ENCODE results near the gene IRS1.

Gene IRS1

DNA sequence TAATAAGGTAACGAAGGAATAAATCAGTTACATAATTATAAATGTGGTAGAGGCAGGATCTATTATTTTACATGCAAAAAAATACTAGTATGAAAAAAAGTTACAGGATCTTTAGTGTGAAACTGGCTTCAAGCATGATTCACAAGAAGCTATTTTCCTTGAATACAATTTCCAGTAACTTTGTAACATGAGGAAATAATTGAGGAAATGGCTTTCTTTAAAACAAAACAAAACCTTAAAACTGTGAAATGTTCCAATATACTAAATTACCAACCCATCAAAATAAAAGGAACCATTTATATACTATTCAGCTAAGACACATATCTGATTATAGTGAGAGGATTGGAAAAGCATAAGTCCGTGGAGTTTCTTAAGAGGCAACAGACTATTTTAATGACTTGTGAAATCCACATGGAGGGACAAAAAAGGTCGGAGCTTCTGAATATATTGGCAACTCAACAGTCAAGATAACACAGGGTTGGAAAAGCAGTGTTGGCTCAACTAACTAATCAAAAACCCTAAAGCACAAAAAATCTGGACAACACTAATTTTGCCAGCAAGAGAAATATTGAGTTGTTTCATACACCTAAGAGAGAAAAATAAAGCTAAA, 10.6 kb downstream of the IRS1 start:
- DNase-seq, result no peak

DNA sequence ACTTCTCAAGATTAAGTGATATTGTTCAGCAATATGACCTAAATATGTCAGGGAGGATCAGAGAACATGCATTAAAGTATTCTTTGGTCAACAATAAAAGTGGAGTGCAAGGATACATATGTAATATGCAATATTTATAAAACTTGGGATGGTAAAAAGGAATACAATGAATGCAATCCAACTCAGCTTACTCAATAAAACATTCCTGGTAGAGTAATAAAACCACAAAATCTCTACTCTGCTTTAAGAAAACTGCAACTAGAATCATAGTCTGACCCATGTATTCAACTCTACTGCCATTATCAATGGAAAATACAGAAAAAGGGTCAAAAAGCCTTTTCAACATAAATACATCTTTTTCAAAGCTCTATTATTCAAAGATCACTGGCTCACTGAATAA, 11.6 kb downstream of the IRS1 start:
- DNase-seq, result no peak

DNA sequence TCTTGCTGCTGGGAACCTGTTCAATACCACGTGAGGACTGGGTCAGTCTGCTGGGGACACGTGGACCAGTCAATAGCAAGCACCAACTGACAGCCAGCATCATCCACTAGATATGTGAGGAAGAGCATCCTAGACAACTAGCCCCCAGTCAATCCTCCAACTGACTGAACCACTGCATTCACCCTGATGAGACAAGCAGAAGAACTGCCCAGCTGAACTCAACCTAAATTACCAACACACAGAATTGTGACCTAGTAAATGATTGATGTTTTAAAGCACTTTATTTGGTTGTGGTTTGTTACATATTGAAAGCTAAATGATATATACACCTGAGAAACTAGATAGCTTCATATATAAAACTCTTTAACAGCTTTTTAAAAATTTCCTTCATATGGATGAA, 15.7 kb downstream of the IRS1 start:
- DNase-seq, result no peak

DNA sequence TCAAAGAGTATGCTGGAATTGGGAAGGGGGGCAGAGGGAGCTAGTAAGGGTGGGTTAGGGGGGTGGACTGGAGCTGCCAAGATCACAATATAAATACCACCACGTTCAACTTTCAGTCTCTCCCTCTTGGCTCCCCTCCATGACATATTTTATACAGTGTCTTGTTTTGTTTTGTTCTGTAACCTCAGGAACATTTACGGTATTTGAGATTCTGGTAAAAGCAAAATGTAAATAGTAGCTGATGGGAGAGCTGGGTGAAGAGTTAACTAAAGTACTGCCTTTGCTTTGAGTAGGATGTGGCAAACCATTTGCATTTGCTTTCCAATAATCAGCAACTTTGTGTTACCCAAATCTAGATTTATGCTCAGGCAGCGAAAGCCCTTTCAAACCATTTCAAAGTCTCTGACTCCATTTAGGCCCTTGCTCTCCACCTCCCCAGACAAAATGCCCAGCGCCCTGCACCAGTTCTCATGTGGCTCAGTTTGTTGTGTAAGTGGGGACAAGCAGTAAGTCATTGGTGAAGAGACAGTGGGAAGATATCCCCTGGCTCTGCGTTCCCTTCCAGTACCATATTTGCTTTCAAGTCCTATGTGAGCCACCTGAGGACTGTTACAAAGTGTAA, 17.4 kb downstream of the IRS1 start:
- no peak for DNase-seq

DNA sequence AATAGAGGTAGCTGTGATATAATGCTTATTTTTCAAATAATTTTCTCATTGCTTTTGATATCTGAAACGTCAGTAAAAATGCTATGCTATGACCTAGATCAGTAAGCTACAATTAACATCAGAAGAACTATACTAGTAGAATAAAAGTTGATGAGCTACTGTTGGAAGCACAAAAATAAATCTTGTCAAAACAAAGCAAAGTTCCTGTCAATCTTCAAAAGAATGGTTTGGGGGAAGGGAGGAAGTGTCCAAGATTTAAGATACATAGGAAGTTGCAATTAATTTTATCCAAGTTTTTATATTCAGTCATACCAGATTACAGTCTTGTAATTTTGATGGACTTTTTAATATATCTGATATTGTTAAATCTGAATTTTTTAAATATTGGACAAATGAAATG, 19.2 kb downstream of the IRS1 start:
- DNase-seq, result no peak

DNA sequence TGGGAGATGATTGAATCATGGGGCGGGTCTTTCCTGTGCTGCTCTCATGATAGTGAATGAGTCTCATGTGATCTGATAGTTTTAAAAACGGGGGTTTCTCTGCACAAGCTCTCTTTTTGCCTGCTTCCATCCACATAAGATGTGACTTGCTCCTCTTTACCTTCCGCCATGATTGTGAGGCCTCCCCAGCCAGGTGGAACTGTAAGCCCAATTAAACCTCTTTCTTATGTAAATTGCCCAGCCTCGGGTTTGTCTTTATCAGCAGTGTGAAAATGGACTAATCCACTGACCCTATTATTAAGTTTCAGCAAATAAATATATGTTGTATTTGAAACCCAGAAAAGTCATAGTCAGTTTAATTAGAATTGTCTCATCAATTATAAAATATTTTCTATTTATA, 22.0 kb downstream of the IRS1 start:
- no peak for DNase-seq

DNA sequence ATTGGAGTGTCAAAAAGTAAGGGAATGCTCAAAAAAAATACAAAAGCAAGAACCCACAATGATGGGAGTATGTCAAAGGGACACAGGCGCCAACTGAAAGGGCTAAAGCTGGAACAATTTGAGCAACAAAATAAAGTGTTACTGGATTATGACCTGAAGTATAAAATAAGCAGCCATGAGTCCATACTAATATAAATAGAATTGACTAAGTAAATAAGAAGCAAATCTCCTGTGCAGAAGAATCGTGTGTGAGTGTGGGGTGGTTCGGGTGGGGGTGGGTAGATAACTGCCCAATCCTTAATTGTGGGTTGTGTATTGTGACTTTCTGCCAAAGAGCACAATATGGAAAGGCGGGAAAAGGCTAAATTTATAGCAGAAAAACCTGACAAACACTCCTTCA, 23.5 kb downstream of the IRS1 start:
- no peak for DNase-seq

DNA sequence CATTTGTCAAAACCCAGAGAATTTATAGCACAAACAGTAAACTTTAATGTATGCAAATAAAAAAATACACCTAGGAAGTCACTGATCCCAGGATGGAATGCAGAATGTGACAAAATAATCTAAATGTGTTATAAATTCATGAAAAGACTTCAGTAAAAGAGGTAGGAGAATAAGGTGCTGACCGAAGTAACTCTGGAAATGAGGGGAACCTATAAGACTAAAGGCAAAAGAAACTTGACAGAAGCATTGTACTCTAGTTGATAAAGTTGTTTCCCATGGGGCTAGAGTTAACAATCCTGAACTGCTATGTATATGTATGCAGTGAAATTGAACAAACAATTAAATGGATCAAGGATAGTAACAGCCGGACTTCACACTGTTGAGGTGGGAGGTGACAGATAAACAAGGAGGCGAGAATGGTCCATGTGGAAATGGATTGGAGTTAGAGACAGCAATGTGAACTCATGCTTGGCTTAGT, 24.5 kb downstream of the IRS1 start:
- no peak for DNase-seq

DNA sequence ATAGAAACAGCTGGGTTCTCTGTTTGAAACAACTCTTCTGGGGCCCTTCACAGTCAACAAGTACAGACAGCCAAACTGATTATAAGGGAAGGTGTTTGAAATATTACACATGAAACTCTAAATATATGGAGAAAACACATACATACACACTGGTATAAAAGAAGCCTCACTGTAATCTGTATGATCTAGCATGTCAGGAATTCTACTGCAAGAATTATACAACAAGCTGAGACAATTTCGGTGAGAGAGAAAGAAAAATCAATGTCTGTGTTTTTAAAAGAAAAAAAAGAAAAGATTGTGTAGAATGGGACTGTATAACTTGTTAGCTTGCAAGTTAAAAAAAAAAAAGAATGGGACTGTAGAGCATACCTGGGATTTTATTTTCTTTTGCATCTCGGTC, 26.3 kb downstream of the IRS1 start:
- no peak for DNase-seq

DNA sequence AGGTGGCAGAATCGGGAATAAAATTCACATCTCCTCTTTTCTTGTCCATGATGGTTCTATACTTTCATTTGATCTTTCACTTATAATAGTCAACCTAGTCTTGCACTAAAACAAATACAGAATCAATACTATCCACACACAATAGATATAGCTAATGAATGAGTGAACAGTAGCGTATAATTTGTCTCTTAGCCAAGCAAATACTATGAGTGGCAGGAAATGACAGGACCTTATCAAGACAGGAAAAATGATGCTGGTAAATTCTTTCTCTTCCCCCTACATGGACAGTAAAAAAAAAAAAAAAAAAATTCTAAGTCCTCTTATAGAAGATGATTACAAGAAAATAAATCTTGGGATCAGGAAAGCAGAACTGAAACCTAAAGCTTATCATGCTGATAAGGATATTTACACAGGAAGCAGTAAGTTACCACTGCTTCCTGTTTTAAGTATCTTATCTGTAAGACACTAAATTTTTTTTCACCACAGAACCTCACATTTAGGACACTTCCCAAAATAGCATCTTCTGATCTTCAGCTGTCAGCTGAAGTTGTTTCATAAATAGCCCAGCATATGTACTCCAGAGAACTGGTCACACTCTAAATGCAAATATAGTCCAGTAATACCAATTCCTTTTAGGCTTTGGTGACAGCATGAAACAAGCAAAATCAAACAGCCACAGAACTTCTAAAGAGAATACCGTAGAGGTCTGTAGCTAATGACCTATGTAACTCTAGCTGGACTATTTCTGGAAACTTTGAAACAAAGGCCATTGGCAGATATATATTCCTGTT, 27.0 kb downstream of the IRS1 start:
- peak in 1 of 2 donors; percentile 63 for DNase-seq

DNA sequence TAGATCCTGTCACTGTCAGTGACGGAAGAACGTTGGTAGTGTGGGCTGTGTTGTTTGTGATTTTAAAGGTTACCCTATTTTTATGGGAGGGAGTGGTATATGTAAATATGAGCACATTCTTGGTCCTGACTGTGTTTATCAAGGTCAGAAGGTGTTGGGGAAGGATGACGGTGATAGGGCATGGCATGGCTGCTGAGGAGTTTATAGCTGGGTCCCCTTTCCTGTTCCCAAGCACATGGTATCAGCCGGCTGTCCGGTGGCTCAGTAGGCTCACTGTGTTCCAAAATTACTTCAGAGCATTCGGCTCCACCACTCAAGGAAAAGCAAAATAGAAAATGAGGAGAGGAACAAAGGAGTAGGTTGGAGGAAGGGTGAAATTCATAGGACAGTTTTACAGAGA, 28.6 kb downstream of the IRS1 start:
- no peak for DNase-seq

DNA sequence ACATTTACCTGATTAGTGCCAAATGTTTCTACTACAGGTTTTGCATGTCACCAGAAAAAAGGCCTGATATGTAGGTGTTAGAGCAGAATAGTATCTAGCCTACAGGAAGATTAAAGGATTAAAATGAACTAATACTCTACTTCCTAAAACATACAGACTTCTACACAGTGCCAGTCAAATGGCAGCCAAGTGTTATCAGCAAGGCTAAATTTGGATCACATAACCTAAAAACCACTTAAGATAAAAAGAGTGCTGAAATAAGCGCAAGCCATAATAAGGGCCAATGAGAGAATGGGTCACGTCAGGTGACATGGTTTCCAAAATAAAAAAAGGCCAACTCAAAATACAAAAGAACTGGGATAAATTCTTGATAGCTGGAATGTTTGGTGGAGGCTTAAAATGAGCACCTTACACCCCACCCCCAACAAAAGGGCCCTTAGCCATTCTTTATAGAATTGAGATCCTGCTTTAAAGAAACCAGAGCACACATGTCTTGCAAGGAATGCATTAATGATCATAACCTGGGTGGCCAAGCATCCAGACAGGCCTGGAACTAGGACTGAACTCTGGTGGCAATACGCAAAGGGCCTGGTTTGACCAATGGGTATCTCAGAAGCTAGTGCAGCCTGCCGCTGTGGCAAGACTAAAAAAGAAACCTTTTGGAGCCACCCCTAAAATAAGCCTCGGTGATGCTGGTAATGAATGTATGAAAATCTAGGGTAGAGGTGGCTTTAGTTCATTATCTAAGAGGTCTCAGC, 32.4 kb downstream of the IRS1 start:
- no peak for DNase-seq

DNA sequence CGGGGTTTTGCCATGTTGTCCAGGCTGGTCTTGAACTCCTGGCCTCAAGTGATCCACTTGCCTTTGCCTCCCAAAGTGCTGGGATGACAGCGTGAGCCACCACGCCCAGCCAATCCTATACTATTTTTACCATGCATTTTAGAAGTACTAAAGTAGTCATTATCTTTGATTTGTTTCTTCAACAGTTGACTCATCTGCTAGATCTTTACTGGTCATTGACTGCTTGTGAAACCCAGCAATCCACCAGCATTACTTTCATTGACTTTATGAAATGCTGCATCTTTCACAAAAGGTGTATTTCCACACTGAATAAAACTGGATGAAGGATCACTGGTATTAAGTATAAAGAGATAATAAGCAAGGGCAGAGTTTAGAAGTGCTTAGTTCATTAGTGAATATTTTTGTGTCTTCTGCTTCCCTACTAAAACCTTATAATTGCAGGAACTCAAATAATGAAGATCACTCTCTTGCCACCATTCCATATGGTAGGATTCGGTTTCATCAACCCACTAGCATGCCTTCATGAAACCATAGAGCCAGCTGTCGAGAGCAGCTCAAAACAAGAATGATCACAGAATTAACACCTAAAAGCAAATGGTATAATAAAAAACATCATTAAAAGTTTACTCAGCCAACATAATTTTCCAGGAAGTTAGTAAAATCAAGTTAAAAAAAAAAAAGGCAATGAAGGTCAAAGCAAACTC, 33.1 kb downstream of the IRS1 start:
- no peak for DNase-seq

DNA sequence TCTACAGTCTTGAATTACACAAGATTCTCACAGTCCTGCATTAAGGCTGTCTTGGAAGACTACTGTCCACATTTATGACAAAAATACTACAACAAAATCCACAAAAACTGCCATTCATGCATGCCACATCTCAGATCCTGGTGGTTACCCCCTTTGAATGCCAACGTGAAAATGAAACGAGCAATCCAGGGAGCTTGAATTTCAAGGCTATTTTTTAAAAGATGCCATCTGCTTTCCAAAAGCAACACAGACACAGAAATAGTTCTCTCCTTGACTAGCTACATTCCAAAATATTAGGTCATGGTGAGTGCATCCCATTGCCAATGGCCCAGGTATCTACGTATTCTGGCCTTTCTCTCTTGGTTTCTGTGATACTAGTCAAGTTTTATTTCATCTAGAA, 36.3 kb downstream of the IRS1 start:
- no peak for DNase-seq

DNA sequence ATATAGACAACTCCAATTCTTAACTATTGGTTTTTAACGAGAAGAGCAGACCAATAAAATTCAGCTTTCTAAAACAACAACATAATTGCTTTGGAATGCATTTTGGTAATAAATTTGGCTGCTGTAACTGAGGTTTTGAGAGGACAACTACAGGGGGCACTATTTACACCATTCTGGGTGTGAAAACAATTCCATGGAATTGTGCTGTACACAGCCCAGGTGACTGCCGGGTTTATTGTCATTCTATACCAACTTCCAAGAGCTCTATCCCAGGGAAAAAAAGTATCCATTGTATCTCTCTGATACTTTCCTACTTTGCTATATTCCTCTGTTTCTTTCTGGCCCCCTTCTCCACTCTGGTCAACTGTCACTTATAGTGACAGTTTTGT, 38.4 kb downstream of the IRS1 start:
- DNase-seq, result no peak

DNA sequence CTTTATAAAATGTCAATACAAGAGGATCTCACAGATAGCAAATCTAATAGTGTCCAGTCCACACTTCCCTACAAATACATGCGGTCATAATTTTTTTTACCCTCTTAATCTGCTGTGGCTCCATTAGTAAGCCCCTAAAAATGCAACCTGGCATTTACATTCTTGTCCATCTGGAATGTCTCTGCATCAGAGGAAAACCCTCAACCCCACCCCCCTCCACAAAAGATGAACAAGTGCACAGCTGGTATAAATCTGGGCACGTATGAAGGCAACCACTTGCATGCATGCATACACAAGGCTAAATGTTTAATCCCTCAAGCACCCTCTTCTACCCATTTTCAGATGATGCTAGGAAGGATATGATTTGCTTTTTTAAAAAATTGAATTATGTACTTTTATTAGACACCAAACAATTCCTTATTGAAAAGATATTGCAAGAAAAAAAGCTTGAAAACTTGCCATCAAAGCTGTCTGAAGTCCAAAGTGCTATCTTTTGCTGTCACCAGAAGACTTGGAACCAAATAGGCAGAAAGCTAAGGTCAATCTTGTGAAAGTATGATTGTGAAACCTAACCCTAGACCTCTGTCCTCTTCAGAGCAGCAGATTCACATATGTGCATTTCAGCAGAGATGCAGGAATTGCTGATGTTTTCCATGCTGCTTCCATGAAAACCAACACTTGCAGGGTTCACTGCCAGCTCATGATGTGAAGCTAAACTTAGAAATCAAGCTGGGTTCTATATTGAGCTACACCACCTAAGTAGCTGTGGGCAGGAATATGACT, 39.0 kb downstream of the IRS1 start:
- no peak for DNase-seq

DNA sequence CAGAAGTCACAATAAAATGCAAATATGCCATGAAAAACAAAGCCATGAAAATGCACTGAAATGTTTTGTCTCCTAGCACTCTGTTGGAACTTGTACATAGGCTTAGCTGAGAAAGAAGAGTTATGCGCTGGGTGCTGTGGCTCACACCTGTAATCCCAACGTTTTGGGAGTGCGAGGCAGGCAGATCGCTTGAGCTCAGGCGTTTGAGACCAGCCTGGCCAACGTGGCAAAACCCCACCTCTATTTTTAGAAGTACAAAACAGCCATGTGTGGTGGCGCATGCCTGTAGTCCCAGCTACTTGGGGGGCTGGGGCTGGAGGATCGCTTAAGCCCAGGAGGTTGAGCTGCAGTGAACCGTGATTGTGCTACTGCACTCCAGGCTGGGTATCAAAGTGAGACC, 39.9 kb downstream of the IRS1 start:
- DNase-seq, result no peak

DNA sequence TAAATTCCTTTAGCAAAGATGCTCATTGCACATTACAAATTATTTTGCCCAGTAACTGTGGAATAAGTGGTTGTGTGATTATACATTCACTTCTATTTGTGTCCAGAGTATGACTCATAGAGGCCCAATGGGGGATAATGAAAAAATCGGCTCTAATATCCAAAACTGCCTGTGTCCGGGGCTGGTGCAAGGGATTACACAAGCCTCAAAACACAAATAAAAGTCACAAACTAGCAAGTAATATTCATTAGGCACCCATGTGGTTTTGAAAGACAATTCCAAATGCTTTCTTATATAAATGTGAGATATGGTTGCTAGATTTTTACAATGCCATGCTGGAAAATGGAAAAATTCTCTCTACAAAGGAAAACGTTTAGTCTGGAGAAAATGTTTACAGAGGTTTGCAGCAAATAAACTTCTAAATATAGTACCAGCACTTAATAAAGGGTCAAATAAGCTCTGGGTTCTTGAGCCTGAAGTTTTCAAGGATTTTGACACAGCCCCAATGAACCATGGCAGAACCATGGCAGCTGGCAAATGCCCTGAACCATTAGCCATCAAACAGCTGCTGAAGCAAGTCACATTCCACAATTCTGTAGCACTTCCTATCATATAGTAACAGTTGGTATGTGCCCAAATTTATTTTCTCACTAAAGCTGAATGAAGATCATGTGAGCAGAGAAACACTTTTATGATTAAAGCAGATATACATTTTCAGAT, 40.5 kb downstream of the IRS1 start:
- DNase-seq, result no peak

DNA sequence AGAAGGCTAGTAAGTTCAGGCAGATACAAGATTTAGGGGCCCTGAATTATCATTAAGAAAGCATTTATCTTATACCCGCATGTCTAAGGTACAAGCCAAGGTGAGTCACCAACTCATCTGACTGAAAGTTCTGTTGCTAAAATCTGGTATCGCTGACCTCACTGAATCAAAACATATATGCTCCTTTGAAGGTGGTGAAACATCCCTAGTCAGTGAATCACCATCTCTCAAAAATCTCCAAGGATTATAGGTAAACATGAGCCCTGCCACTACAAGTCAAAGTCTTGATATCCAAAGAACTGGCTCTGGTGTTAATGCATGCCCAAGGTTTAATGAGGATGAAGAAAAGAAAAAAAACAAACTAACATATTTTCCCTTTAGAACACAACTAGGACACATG, 43.5 kb downstream of the IRS1 start:
- no peak for DNase-seq

DNA sequence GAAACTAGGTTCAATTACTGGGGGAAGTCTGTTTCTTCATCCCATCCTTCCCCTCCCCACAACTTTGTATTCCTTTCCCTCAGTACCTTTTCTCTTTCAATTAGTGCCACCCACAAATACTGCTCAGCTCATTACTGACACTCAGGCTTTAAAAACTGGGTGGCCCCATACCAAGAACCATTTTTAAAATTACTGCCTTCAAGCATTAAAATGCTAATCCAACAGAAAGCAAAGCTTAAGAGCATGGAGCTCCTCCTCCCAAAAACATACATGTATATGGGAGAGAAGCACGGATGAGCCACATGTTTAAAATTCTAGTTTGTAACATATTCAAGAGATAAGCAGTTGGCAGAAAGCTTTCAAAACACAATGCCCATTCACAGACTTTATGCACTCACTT, 44.0 kb downstream of the IRS1 start:
- DNase-seq, result no peak

DNA sequence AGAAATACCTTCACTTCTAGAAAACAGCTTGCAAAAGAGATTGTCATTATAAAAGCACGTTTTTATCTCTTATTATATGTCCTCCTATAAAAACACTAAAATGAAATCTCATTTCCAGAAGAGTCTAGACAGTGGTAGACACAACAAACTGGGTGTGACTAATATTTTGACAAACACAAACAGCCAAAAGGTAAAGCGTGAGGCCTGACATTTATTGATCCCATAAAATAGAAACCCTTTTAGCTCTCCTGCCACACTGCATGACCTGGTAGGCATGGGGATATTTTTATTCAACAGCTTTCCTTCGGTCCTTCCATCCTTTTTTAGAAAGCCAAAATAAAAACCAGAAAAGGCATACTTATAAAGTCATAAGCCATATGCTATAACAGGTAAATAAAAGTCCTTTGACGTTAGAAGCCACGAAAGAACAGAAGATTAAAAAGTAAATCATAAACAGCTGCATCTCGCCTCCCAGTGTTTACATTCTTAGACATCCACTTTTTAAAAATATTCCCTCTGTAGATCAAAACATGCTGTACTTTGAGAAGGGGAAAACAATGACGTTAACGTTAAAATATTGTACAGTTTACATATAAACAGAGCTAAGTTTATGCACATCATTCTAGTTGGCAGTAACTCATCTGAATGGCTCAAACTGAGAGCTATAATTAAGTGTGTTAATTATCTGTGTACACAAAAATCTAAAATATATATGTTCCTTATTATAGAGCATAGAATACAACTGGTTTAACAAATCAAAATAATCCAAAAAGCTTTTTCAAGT, 44.6 kb downstream of the IRS1 start:
- no peak for DNase-seq

Measured in bone marrow (tissue), 2 donors.